ENCODE measurements around the gene RMDN3.

RMDN3 gene

GRCh38 chr15:40754883-40755811, at the start of gene RMDN3:
TSS of gene RMDN3 (minus strand) at chr15:40755254. CDS start at chr15:40754783, 471 bp downstream.
- Mint-ChIP-seq H3K27ac (peak within 1 kb of the TSS; percentile 98), H3K36me3 (peaks cover 24% of the 10 kb centered on the region), H3K4me1 (peaks cover 48% of the 10 kb centered on the region), H3K9me3 (no peaks in the 10 kb centered on the region), H3K4me3 (peak within 1 kb of the TSS; percentile 89), H3K27me3 (peaks cover 4% of the 10 kb centered on the region)
- CTCF ChIA-PET: no interaction called here
- peak; percentile 94 for DNase-seq

- no peak overlapping the region for H3K27ac Mint-ChIP-seq
- H3K4me3 Mint-ChIP-seq: no peak overlapping the region
- H3K9me3 Mint-ChIP-seq: no peaks in the 10 kb centered on the region
- peaks cover 35% of the 10 kb centered on the region for H3K4me1 Mint-ChIP-seq
- CTCF ChIA-PET: interaction anchor here (1.6 kb wide), 1 partner anchor 21 kb away, joined by 6 read pairs; no protein-coding TSS in a partner anchor
- H3K27me3 Mint-ChIP-seq: no peaks in the 10 kb centered on the region
- H3K36me3 Mint-ChIP-seq: peaks cover 24% of the 10 kb centered on the region
- DNase-seq: no peak
Measured at GRCh38 chr15:40803688-40804087, 48.6 kb upstream of the RMDN3 start.

GRCh38 chr15:40803076-40803475, 48.0 kb upstream of the RMDN3 start:
- no peak for DNase-seq
- Mint-ChIP-seq H3K27ac (no peak overlapping the region), H3K4me3 (no peak overlapping the region), H3K9me3 (no peaks in the 10 kb centered on the region), H3K27me3 (no peaks in the 10 kb centered on the region), H3K36me3 (peaks cover 29% of the 10 kb centered on the region), H3K4me1 (peaks cover 31% of the 10 kb centered on the region)
- CTCF ChIA-PET: interaction anchor here (1.6 kb wide), 1 partner anchor 21 kb away, joined by 6 read pairs; no protein-coding TSS in a partner anchor

- Mint-ChIP-seq H3K36me3 (peaks cover 25% of the 10 kb centered on the region), H3K4me3 (no peak overlapping the region), H3K9me3 (no peaks in the 10 kb centered on the region), H3K27ac (no peak overlapping the region), H3K4me1 (peaks cover 20% of the 10 kb centered on the region), H3K27me3 (no peaks in the 10 kb centered on the region)
- CTCF ChIA-PET: no interaction called here
- DNase-seq: no peak
Measured at GRCh38 chr15:40799523-40799922, 44.5 kb upstream of the RMDN3 start.

GRCh38 chr15:40796512-40796911, 41.5 kb upstream of the RMDN3 start:
- CTCF ChIA-PET: interaction anchor here (1.8 kb wide), 1 partner anchor 12 kb away, joined by 5 read pairs; no protein-coding TSS in a partner anchor
- peaks cover 26% of the 10 kb centered on the region for H3K36me3 Mint-ChIP-seq
- no peaks in the 10 kb centered on the region for H3K27me3 Mint-ChIP-seq
- peaks cover 12% of the 10 kb centered on the region for H3K4me1 Mint-ChIP-seq
- H3K4me3 Mint-ChIP-seq: no peak overlapping the region
- H3K27ac Mint-ChIP-seq: no peak overlapping the region
- DNase-seq: no peak
- no peaks in the 10 kb centered on the region for H3K9me3 Mint-ChIP-seq

GRCh38 chr15:40796041-40796440, 41.0 kb upstream of the RMDN3 start:
- H3K36me3 Mint-ChIP-seq: peaks cover 23% of the 10 kb centered on the region
- peaks cover 10% of the 10 kb centered on the region for H3K4me1 Mint-ChIP-seq
- DNase-seq: no peak
- no peaks in the 10 kb centered on the region for H3K9me3 Mint-ChIP-seq
- no peaks in the 10 kb centered on the region for H3K27me3 Mint-ChIP-seq
- no peak overlapping the region for H3K27ac Mint-ChIP-seq
- CTCF ChIA-PET: interaction anchor here (1.8 kb wide), 1 partner anchor 11 kb away, joined by 5 read pairs; no protein-coding TSS in a partner anchor
- H3K4me3 Mint-ChIP-seq: no peak overlapping the region

- no peak overlapping the region for H3K27ac Mint-ChIP-seq
Measured at GRCh38 chr15:40793216-40793989, 38.3 kb upstream of the RMDN3 start.

GRCh38 chr15:40792394-40792793, 37.3 kb upstream of the RMDN3 start:
- H3K36me3 Mint-ChIP-seq: peaks cover 8% of the 10 kb centered on the region
- CTCF ChIA-PET: interaction anchor here (0.8 to 1.8 kb wide), 2 partner anchors 9 to 284 kb away, joined by 3 to 6 read pairs; no protein-coding TSS in a partner anchor
- H3K4me3 Mint-ChIP-seq: no peak overlapping the region
- H3K27ac Mint-ChIP-seq: peak overlapping the region; percentile 62
- H3K9me3 Mint-ChIP-seq: no peaks in the 10 kb centered on the region
- DNase-seq: no peak
- H3K27me3 Mint-ChIP-seq: no peaks in the 10 kb centered on the region
- H3K4me1 Mint-ChIP-seq: peaks cover 18% of the 10 kb centered on the region

More at GRCh38 chr15:40793216-40793989, 38.3 kb upstream of the RMDN3 start:
- CTCF ChIA-PET: interaction anchor here (0.6 to 1.8 kb wide), 3 partner anchors 10 to 285 kb away, joined by 3 to 6 read pairs (median 3); no protein-coding TSS in a partner anchor
- peaks cover 13% of the 10 kb centered on the region for H3K4me1 Mint-ChIP-seq
- no peak for DNase-seq
- peaks cover 12% of the 10 kb centered on the region for H3K36me3 Mint-ChIP-seq
- H3K4me3 Mint-ChIP-seq: no peak overlapping the region
- no peaks in the 10 kb centered on the region for H3K9me3 Mint-ChIP-seq
- no peaks in the 10 kb centered on the region for H3K27me3 Mint-ChIP-seq

GRCh38 chr15:40790718-40791117, 35.7 kb upstream of the RMDN3 start:
- Mint-ChIP-seq H3K4me1 (peaks cover 27% of the 10 kb centered on the region), H3K27ac (no peak overlapping the region), H3K9me3 (no peaks in the 10 kb centered on the region), H3K27me3 (no peaks in the 10 kb centered on the region), H3K4me3 (no peak overlapping the region), H3K36me3 (peaks cover 10% of the 10 kb centered on the region)
- CTCF ChIA-PET: interaction anchor here (1.2 kb wide), 1 partner anchor 8 kb away, joined by 6 read pairs; no protein-coding TSS in a partner anchor
- DNase-seq: no peak

- CTCF ChIA-PET: no interaction called here
- Mint-ChIP-seq H3K36me3 (peaks cover 12% of the 10 kb centered on the region), H3K9me3 (no peaks in the 10 kb centered on the region), H3K4me1 (peaks cover 26% of the 10 kb centered on the region), H3K27me3 (no peaks in the 10 kb centered on the region), H3K4me3 (no peak overlapping the region), H3K27ac (no peak overlapping the region)
- no peak for DNase-seq
Measured at GRCh38 chr15:40789999-40790398, 34.9 kb upstream of the RMDN3 start.

- H3K9me3 Mint-ChIP-seq: no peaks in the 10 kb centered on the region
Measured at GRCh38 chr15:40789119-40789518, 34.1 kb upstream of the RMDN3 start.

GRCh38 chr15:40787991-40788390, 32.9 kb upstream of the RMDN3 start:
- no peaks in the 10 kb centered on the region for H3K27me3 Mint-ChIP-seq
- H3K9me3 Mint-ChIP-seq: no peaks in the 10 kb centered on the region
- DNase-seq: no peak
- H3K36me3 Mint-ChIP-seq: peaks cover 13% of the 10 kb centered on the region
- H3K4me1 Mint-ChIP-seq: peaks cover 26% of the 10 kb centered on the region
- CTCF ChIA-PET: interaction anchor here (1.1 to 1.7 kb wide), 3 partner anchors 63 to 104 kb away, joined by 3 read pairs; no protein-coding TSS in a partner anchor
- H3K4me3 Mint-ChIP-seq: no peak overlapping the region
- peak overlapping the region; percentile 64 for H3K27ac Mint-ChIP-seq

More at GRCh38 chr15:40789119-40789518, 34.1 kb upstream of the RMDN3 start:
- H3K27me3 Mint-ChIP-seq: no peaks in the 10 kb centered on the region
- no peak overlapping the region for H3K27ac Mint-ChIP-seq
- DNase-seq: no peak
- peaks cover 16% of the 10 kb centered on the region for H3K36me3 Mint-ChIP-seq
- peaks cover 26% of the 10 kb centered on the region for H3K4me1 Mint-ChIP-seq
- CTCF ChIA-PET: no interaction called here
- H3K4me3 Mint-ChIP-seq: no peak overlapping the region

- H3K27me3 Mint-ChIP-seq: no peaks in the 10 kb centered on the region
- no peak overlapping the region for H3K4me3 Mint-ChIP-seq
- peaks cover 15% of the 10 kb centered on the region for H3K36me3 Mint-ChIP-seq
- DNase-seq: peak; percentile 65
- peak overlapping the region; percentile 64 for H3K27ac Mint-ChIP-seq
- H3K4me1 Mint-ChIP-seq: peaks cover 26% of the 10 kb centered on the region
- CTCF ChIA-PET: interaction anchor here (1.1 to 1.7 kb wide), 3 partner anchors 62 to 105 kb away, joined by 3 read pairs; no protein-coding TSS in a partner anchor
- H3K9me3 Mint-ChIP-seq: no peaks in the 10 kb centered on the region
Measured at GRCh38 chr15:40787344-40787841, 32.3 kb upstream of the RMDN3 start.

- H3K36me3 Mint-ChIP-seq: peaks cover 10% of the 10 kb centered on the region
- no peak for DNase-seq
- H3K4me3 Mint-ChIP-seq: no peak overlapping the region
- no peaks in the 10 kb centered on the region for H3K9me3 Mint-ChIP-seq
- H3K27ac Mint-ChIP-seq: no peak overlapping the region
- CTCF ChIA-PET: interaction anchor here (0.7 to 2.2 kb wide), 8 partner anchors 11 to 106 kb away, joined by 3 to 6 read pairs (median 4); no protein-coding TSS in a partner anchor
- peaks cover 26% of the 10 kb centered on the region for H3K4me1 Mint-ChIP-seq
- no peaks in the 10 kb centered on the region for H3K27me3 Mint-ChIP-seq
Measured at GRCh38 chr15:40785814-40786213, 30.8 kb upstream of the RMDN3 start.
